ENCODE results near the gene POU3F3.

Gene POU3F3

DNA sequence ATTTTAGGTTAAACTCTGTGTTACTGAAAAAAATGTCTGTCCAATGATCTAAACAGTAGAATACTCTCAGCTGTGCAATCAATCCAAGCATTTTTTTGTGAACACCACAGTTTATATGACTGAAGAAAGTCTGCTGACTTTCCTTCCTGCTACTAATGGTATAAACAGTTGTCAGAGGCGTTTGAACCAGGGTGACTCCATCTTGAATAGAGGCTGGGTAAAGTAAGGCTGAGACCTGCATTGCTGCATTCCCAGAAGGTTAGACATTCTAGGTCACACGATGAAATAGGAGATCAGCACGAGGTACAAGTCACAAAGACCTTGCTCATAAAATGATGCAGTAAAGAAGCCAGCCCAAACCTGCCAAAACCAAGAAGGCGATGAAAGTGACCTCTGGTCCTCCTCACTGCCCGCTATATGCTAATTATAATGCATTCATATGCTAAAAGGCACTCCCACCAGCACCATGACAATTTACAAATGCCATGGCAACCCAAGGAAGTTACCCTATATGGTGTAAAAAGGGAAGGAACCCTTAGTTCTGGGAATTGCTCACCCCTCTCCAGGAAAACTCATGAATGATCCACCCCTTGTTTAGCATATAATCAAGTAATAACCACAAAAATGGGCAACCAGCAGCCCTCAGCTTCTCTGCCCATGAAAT, 31.3 kb downstream of the POU3F3 start:
- CTCF ChIA-PET, result no interaction called here
- POLR2A ChIA-PET, result no interaction called here
- DNase-seq (ENCODE audit: extremely low spot score), result no peak
- no peak for TF ChIP-seq HDGF (IDR thresholded peaks at IDR 0.05; ENCODE audit: borderline replicate concordance)
- no peak for TF ChIP-seq SUZ12 (IDR thresholded peaks at IDR 0.05)
- no peak for TF ChIP-seq BHLHE40 (IDR thresholded peaks at IDR 0.05; ENCODE audit: borderline replicate concordance)
- no peak for TF ChIP-seq LEF1 (IDR thresholded peaks at IDR 0.05; ENCODE audit: borderline replicate concordance)
- no peak for TF ChIP-seq SP1 (IDR thresholded peaks at IDR 0.05)
- TF ChIP-seq ZNF384 (IDR thresholded peaks at IDR 0.05), result no peak
- TF ChIP-seq, protein P1, sequence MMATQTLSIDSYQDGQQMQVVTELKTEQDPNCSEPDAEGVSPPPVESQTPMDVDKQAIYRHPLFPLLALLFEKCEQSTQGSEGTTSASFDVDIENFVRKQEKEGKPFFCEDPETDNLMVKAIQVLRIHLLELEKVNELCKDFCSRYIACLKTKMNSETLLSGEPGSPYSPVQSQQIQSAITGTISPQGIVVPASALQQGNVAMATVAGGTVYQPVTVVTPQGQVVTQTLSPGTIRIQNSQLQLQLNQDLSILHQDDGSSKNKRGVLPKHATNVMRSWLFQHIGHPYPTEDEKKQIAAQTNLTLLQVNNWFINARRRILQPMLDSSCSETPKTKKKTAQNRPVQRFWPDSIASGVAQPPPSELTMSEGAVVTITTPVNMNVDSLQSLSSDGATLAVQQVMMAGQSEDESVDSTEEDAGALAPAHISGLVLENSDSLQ (IDR thresholded peaks at IDR 0.05), result no peak
- TF ChIP-seq FOXK2 (IDR thresholded peaks at IDR 0.05), result no peak
- TF ChIP-seq ARNT (IDR thresholded peaks at IDR 0.05), result no peak
- TF ChIP-seq ELF4 (IDR thresholded peaks at IDR 0.05), result no peak
- TF ChIP-seq NFRKB (IDR thresholded peaks at IDR 0.05), result no peak

DNA sequence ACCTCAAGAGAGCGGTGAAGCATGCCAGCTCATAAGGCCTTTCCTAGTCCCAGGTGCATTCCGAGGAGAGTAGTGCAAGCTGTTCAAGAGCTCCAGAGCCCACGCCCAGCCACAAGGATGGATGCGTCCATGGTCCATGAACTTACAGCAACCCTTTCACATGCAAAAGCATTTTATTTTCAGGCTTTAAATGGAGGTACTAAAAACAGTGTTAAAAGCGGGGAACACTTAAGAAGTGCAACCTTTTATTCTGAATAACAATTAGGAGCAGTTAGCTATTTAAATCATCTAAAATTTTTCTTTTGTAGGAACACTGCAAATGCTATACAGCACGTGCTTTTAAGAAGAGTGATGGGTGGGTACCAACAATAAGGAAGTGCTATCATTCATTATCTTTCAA, 33.8 kb downstream of the POU3F3 start:
- POLR2A ChIA-PET, result no interaction called here
- TF ChIP-seq BHLHE40 (IDR thresholded peaks at IDR 0.05; ENCODE audit: borderline replicate concordance) (no peak), FOXA1 (IDR thresholded peaks at IDR 0.05) (no peak), L3MBTL2 (conservative IDR thresholded peaks at IDR 0.05) (no peak), TARDBP (IDR thresholded peaks at IDR 0.05) (no peak), HDGF (IDR thresholded peaks at IDR 0.05; ENCODE audit: borderline replicate concordance) (no peak), NFRKB (IDR thresholded peaks at IDR 0.05) (no peak), FOXM1 (IDR thresholded peaks at IDR 0.05; ENCODE audit: borderline replicate concordance) (no peak), CTBP1 (IDR thresholded peaks at IDR 0.05; ENCODE audit: borderline replicate concordance) (no peak), SP1 (IDR thresholded peaks at IDR 0.05) (no peak), ARNT (IDR thresholded peaks at IDR 0.05) (no peak), FOXK2 (IDR thresholded peaks at IDR 0.05) (no peak), LEF1 (IDR thresholded peaks at IDR 0.05; ENCODE audit: borderline replicate concordance) (no peak), ELF4 (IDR thresholded peaks at IDR 0.05) (no peak), ZNF384 (IDR thresholded peaks at IDR 0.05) (no peak), SUZ12 (IDR thresholded peaks at IDR 0.05) (no peak)
- TF ChIP-seq, protein P1 (IDR thresholded peaks at IDR 0.05), result no peak
- no peak for DNase-seq (ENCODE audit: extremely low spot score)
- CTCF ChIA-PET, result no interaction called here

DNA sequence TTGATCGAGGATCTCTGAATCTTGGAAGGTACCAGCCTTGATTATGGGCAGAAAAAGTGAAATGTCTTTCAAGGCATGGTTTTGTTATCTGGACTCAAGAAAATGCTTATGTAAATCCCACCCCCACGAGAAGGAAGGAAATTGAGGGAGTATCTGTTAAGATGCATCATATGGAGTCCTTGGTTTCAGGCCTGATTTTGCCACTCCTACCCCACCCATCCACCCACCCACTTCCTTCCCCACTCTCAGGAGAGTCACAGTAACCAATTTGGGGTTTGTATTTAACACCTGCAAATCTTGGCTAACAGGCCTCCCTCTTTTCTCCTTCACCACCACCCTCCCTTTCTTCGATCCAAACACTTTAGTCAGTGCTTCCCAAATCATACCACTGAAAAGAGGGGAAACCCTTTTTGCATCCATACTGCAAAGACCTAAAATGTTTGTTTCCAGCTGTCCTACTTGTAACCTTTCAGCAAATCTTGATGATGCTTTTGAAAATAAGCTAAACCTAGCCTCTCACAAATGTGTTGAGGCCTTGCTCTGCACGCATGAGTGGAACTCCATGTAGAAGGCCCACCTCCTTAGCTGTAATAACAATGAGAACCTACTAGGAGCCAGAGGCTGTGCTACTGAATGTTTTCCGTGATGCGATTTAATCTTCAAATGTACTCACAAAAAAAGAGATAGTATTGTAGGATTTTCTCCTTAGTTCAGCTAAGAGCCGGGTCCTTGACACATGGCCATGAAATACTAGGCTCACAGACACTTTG, 34.8 kb downstream of the POU3F3 start:
- POLR2A ChIA-PET, result no interaction called here
- DNase-seq (ENCODE audit: extremely low spot score), result no peak
- CTCF ChIA-PET, result no interaction called here
- TF ChIP-seq L3MBTL2 (conservative IDR thresholded peaks at IDR 0.05), result no peak
- no peak for TF ChIP-seq FOXK2 (IDR thresholded peaks at IDR 0.05)
- TF ChIP-seq ZNF384 (IDR thresholded peaks at IDR 0.05), result no peak
- TF ChIP-seq ARNT (IDR thresholded peaks at IDR 0.05), result no peak
- TF ChIP-seq FOXM1 (IDR thresholded peaks at IDR 0.05; ENCODE audit: borderline replicate concordance), result no peak
- TF ChIP-seq BHLHE40 (IDR thresholded peaks at IDR 0.05; ENCODE audit: borderline replicate concordance), result no peak
- no peak for TF ChIP-seq ELF4 (IDR thresholded peaks at IDR 0.05)
- no peak for TF ChIP-seq LEF1 (IDR thresholded peaks at IDR 0.05; ENCODE audit: borderline replicate concordance)
- no peak for TF ChIP-seq SUZ12 (IDR thresholded peaks at IDR 0.05)
- TF ChIP-seq NFRKB (IDR thresholded peaks at IDR 0.05), result no peak
- no peak for TF ChIP-seq CTBP1 (IDR thresholded peaks at IDR 0.05; ENCODE audit: borderline replicate concordance)
- no peak for TF ChIP-seq TARDBP (IDR thresholded peaks at IDR 0.05)
- no peak for TF ChIP-seq SP1 (IDR thresholded peaks at IDR 0.05)
- no peak for TF ChIP-seq HDGF (IDR thresholded peaks at IDR 0.05; ENCODE audit: borderline replicate concordance)
- TF ChIP-seq FOXA1 (IDR thresholded peaks at IDR 0.05), result no peak
- TF ChIP-seq, protein P1 (IDR thresholded peaks at IDR 0.05), result no peak

DNA sequence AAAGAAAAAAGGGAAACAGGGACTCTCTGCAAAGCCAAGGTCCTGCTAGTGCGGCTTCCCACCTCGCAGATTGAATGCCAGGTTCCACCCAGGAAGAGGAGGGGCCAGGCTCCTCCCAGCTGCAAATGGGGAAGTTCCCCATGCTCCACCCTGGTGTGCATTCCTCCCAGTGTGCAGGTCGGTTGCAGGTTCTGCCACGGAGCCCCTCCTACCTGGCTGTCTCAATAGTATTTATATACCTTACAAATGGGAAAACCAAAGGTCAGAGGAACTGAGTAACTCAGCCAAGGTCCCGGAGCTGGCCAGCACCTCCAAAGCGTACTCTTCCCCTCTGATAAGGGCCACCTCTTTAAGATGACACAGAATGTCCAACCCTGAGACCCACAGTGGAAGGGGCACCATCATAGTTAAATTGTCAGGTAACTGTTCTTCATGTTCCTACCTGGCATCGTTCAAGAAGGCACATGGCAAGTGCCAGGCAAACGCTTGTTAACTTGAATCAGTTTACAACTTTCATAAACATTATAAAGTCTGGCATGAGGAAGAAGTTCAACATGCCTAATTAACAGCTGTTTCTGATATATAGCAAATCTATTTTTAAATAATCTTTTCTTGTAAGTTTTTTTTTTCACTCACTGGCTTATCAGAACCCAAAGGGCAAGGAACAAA, 35.5 kb downstream of the POU3F3 start:
- ChIA-PET CTCF (no interaction called here), POLR2A (no interaction called here)
- TF ChIP-seq SP1 (IDR thresholded peaks at IDR 0.05) (no peak), BHLHE40 (IDR thresholded peaks at IDR 0.05; ENCODE audit: borderline replicate concordance) (no peak), CTBP1 (IDR thresholded peaks at IDR 0.05; ENCODE audit: borderline replicate concordance) (no peak), SUZ12 (IDR thresholded peaks at IDR 0.05) (no peak), FOXK2 (IDR thresholded peaks at IDR 0.05) (no peak), L3MBTL2 (conservative IDR thresholded peaks at IDR 0.05) (no peak), FOXM1 (IDR thresholded peaks at IDR 0.05; ENCODE audit: borderline replicate concordance) (no peak), LEF1 (IDR thresholded peaks at IDR 0.05; ENCODE audit: borderline replicate concordance) (no peak)
- TF ChIP-seq, protein P1 (IDR thresholded peaks at IDR 0.05), result no peak
- no peak for DNase-seq (ENCODE audit: extremely low spot score)

Data from HEK293T (cell line).